Tibial nerve (tissue), 4 donors: ENCODE data around the gene RAD51AP1.

Experiments
- CTCF ChIP-seq, 5 experiments: fragments of 200-600 bp in 3 of 5; fragments of 450-650 bp in 2 of 5; sonication (generic) in 3 of 5; IDR thresholded peaks; one replicate each; pipeline ENCODE4 v1.5.1; 2016 to 2019; ENCODE audit warnings: antibody characterized with exemption in 5 of 5, mild to moderate bottlenecking in 3 of 5, moderate library complexity in 2 of 5
- EP300 ChIP-seq, 2 donors: sonication (generic); formaldehyde crosslinking; IDR thresholded peaks; one replicate each; pipeline ENCODE4 v1.6.1; 2017; ENCODE audit warnings: antibody characterized with exemption in 2 of 2, mild to moderate bottlenecking in 1 of 2
- POLR2A ChIP-seq, 2 donors: fragments of 450-650 bp; IDR thresholded peaks; one replicate each; pipeline ENCODE4 v1.6.1; 2017; ENCODE audit warnings: antibody characterized with exemption in 2 of 2, mild to moderate bottlenecking in 2 of 2, moderate library complexity in 2 of 2

- peak in 2 of 5 experiments; percentile 19 to 52 for TF ChIP-seq CTCF (IDR thresholded peaks at IDR 0.05)
- TF ChIP-seq POLR2A (IDR thresholded peaks at IDR 0.05): peak in 1 of 2 donors; percentile 21
- TF ChIP-seq EP300 (IDR thresholded peaks at IDR 0.05): peak; percentile 69 to 91
These were observed at the start of gene RAD51AP1 for GRCh38 chr12:4538207-4539160.
